Smooth muscle cell (in vitro differentiated cells): Measurements from ENCODE around the gene ZC3H6. TPM values are rescaled to one million over a fixed set of nuclear protein-coding genes. Genes with fewer than 3 reads are reported as not detected.
"Not testable (repeated sequence)": the region's sequence is repeated elsewhere in the genome, so short reads cannot be mapped to it uniquely, and the experiment has no call there.

Source experiments
- DNase-seq: peaks from one replicate; lab custom pipeline; 2025; ENCODE audit not compliant: unreplicated experiment; lab: John Stamatoyannopoulos, UW
- H2AFZ ChIP-seq: fragments of 200-600 bp; sonication (generic); 2 replicates; pipeline ENCODE4 v1.6.0; 2016; ENCODE audit warnings: antibody characterized with exemption, low read depth, mild to moderate bottlenecking
- H3F3A ChIP-seq: fragments of 200-600 bp; sonication (generic); 2 replicates; pipeline ENCODE4 v1.6.0; 2017; ENCODE audit warnings: antibody characterized with exemption, low read depth
- H3K27ac ChIP-seq: fragments of 200-600 bp; sonication (generic); 2 replicates; pipeline ENCODE4 v1.5.1; 2016; ENCODE audit warnings: low read depth, mild to moderate bottlenecking
- H3K27me3 ChIP-seq: fragments of 200-600 bp; sonication (generic); 2 replicates; pipeline ENCODE4 v1.6.1; 2016; ENCODE audit warnings: low read depth, mild to moderate bottlenecking
- H3K36me3 ChIP-seq: fragments of 200-600 bp; sonication (generic); 2 replicates; pipeline ENCODE4 v1.5.1; 2016; ENCODE audit warnings: low read depth
- H3K4me1 ChIP-seq: fragments of 200-600 bp; sonication (generic); 2 replicates; pipeline ENCODE4 v1.5.1; 2016; ENCODE audit warnings: low read depth
- H3K4me2 ChIP-seq: fragments of 200-600 bp; sonication (generic); 2 replicates; pipeline ENCODE4 v1.6.0; 2016; ENCODE audit warnings: mild to moderate bottlenecking
- H3K4me3 ChIP-seq: fragments of 200-600 bp; sonication (generic); 2 replicates; pipeline ENCODE4 v1.5.1; 2016; ENCODE audit warnings: mild to moderate bottlenecking
- H3K79me2 ChIP-seq: fragments of 200-600 bp; sonication (generic); 2 replicates; pipeline ENCODE4 v1.6.0; 2016; ENCODE audit warnings: low read depth, mild to moderate bottlenecking
- H3K9ac ChIP-seq: fragments of 200-600 bp; sonication (generic); 2 replicates; pipeline ENCODE4 v1.6.0; 2016; ENCODE audit warnings: low read depth
- H3K9me3 ChIP-seq: fragments of 200-600 bp; sonication (generic); replicated peaks from 2 replicates; pipeline ENCODE4 v1.5.1; 2016; ENCODE audit warnings: low read depth
- H4K20me1 ChIP-seq: fragments of 200-600 bp; sonication (generic); 2 replicates; pipeline ENCODE4 v1.6.0; 2016; ENCODE audit warnings: low read depth
- WGBS: methylation state at CpG from one replicate; pipeline ENCODE4 v1.1.7; 2016; ENCODE audit warnings: low lambda C conversion rate; 5-methylcytosine and 5-hydroxymethylcytosine counted together
- polyA plus RNA-seq: library from polyadenylated mRNA; unstranded; fragments of >200 nt; fragmentation: Nextera tagmentation; extraction: Ambion mirVana; gene quantifications from 2 replicates; pipeline ENCODE4 v1.2.1, GENCODE V29; 2016
- small RNA-seq: library from RNA; depleted of rRNA; stranded (forward); fragments of <200 nt; gene quantifications from one replicate; pipeline ENCODE3, GENCODE V24; 2014
- total RNA-seq: library from RNA; depleted of rRNA; stranded (reverse); fragments of >200 nt; gene quantifications from 2 replicates; pipeline ENCODE4 v1.2.3, GENCODE V29; 2014

ZC3H6 gene
- total and polyA plus RNA-seq, 2 experiments from 2014 or later: 1.9 to 8.4 TPM

GRCh38 chr2:112354335-112354734 lies 78.9 kb downstream of the ZC3H6 start:
- H3K4me1 ChIP-seq, H3K36me3 ChIP-seq, H4K20me1 ChIP-seq, H3K4me2 ChIP-seq, H3K27me3 ChIP-seq, H3F3A ChIP-seq, H3K9me3 ChIP-seq, H3K9ac ChIP-seq, DNase-seq, H3K4me3 ChIP-seq, H2AFZ ChIP-seq, H3K79me2 ChIP-seq, H3K27ac ChIP-seq: not testable (repeated sequence)
- WGBS: 90% methylated on average over 2 of the region's 2 CpGs

- H4K20me1 ChIP-seq, H3F3A ChIP-seq, H3K4me1 ChIP-seq, H3K4me3 ChIP-seq, H3K36me3 ChIP-seq, H3K4me2 ChIP-seq, H3K27ac ChIP-seq, H3K79me2 ChIP-seq, DNase-seq, H3K27me3 ChIP-seq, H2AFZ ChIP-seq, H3K9ac ChIP-seq, H3K9me3 ChIP-seq: not testable (repeated sequence)
- 94% methylated on average over 7 of the region's 7 CpGs for WGBS
Measured at GRCh38 chr2:112360055-112360454, 84.7 kb downstream of the ZC3H6 start.

Small RNAs within 50 kb of the gene (small RNA-seq; reads per million reads assigned to genes)
- not detected for gene AC115115.1

Other genes starting within 250 kb of the ZC3H6 start
- 109 and 117 TPM in 2 replicates for gene TMEM87B, start 220.3 kb upstream of the ZC3H6 start, total RNA-seq
- 26.9 and 27.2 TPM in 2 replicates for gene TMEM87B, start 220.3 kb upstream of the ZC3H6 start, polyA plus RNA-seq
- 1.1 and 3.2 TPM in 2 replicates for gene FBLN7, start 137.2 kb upstream of the ZC3H6 start, total RNA-seq
- gene FBLN7, start 137.2 kb upstream of the ZC3H6 start, polyA plus RNA-seq: 1.7 and 2.7 TPM in 2 replicates
- gene ZC3H8, start 20.6 kb upstream of the ZC3H6 start, total RNA-seq: 3.2 and 5.9 TPM in 2 replicates
- 9.1 and 12.7 TPM in 2 replicates for gene ZC3H8, start 20.6 kb upstream of the ZC3H6 start, polyA plus RNA-seq
- 10.2 and 13.1 TPM in 2 replicates for gene RGPD8, start 158.0 kb downstream of the ZC3H6 start, total RNA-seq
- 1.1 and 1.3 TPM in 2 replicates for gene RGPD8, start 158.0 kb downstream of the ZC3H6 start, polyA plus RNA-seq
- 27.2 and 33.2 TPM in 2 replicates for gene TTL, start 206.6 kb downstream of the ZC3H6 start, total RNA-seq
- 22.4 and 36.7 TPM in 2 replicates for gene TTL, start 206.6 kb downstream of the ZC3H6 start, polyA plus RNA-seq